GM18870 (cell line): ENCODE data around the gene RNF222.
A peak's percentile ranks its signal among the peaks of the same experiment; 100 is the strongest.
"Not testable (repeated sequence)": the region's sequence is repeated elsewhere in the genome, so short reads cannot be mapped to it uniquely, and the experiment has no call there.

Experiments used
- ATAC-seq: cut with Tn5 transposase; IDR thresholded peaks from one replicate; pipeline ENCODE4 v1.9.1; 2021; ENCODE audit warnings: moderate library complexity; ENCODE audit not compliant: unreplicated experiment

The RNF222 gene

GRCh38 chr17:8413328-8413727 lies 15.7 kb upstream of the RNF222 start:
- ATAC-seq, result no peak

GRCh38 chr17:8412089-8412488 lies 14.5 kb upstream of the RNF222 start:
- no peak for ATAC-seq

GRCh38 chr17:8410883-8411238 lies 13.2 kb upstream of the RNF222 start:
- no peak for ATAC-seq

- no peak for ATAC-seq
These were observed 12.6 kb upstream of the RNF222 start for GRCh38 chr17:8409966-8410882.

- no peak for ATAC-seq
These were observed 10.7 kb upstream of the RNF222 start for GRCh38 chr17:8408371-8408770.

GRCh38 chr17:8406174-8406573 lies 8.5 kb upstream of the RNF222 start:
- no peak for ATAC-seq

- no peak for ATAC-seq
These were observed 7.9 kb upstream of the RNF222 start for GRCh38 chr17:8405499-8406016.

GRCh38 chr17:8402921-8403536 lies 5.4 kb upstream of the RNF222 start:
- ATAC-seq, result no peak

GRCh38 chr17:8401107-8401506 lies 3.5 kb upstream of the RNF222 start:
- ATAC-seq, result no peak

- no peak for ATAC-seq
These were observed 1.4 kb upstream of the RNF222 start for GRCh38 chr17:8398980-8399379.

- ATAC-seq, result not testable (repeated sequence)
These were observed 3.1 kb downstream of the RNF222 start for GRCh38 chr17:8394497-8394896.

- no peak for ATAC-seq
These were observed 4.0 kb downstream of the RNF222 start for GRCh38 chr17:8393470-8394231.

- no peak for ATAC-seq
These were observed 4.8 kb downstream of the RNF222 start for GRCh38 chr17:8392674-8393469.

GRCh38 chr17:8392274-8392673 lies 5.4 kb downstream of the RNF222 start:
- ATAC-seq, result no peak

GRCh38 chr17:8391711-8392110 lies 5.9 kb downstream of the RNF222 start:
- no peak for ATAC-seq

- no peak for ATAC-seq
These were observed 9.5 kb downstream of the RNF222 start for GRCh38 chr17:8387914-8388651.

- no peak for ATAC-seq
These were observed 10.8 kb downstream of the RNF222 start for GRCh38 chr17:8386841-8387240.

GRCh38 chr17:8384801-8385378 lies 12.7 kb downstream of the RNF222 start:
- ATAC-seq, result no peak

- peak; percentile 93 for ATAC-seq
These were observed 14.3 kb downstream of the RNF222 start, which contains the start of gene RPL26 for GRCh38 chr17:8383143-8383822. Gene RPL26 (minus strand): TSS chr17:8383193. CDS start chr17:8382310, 883 bp downstream.
